ENCODE results near the gene YIPF5. TPM values are rescaled to one million over a fixed set of nuclear protein-coding genes. Genes with fewer than 3 reads are reported as not detected.

Gene YIPF5
- total RNA-seq, 1 donor from 2014 or later = 65.6 TPM

GRCh38 chr5:144130306-144130705, 40.2 kb downstream of the YIPF5 start:
- Histone ChIP-seq H3F3A (ENCODE audit: low read depth) (no peaks in the 10 kb centered on the region), H2AFZ (replicated peaks) (no peak overlapping the region), H3K79me2 (ENCODE audit: low read depth) (no peaks in the 10 kb centered on the region), H3K27me3 (no peaks in the 10 kb centered on the region), H3K27ac (no peak overlapping the region), H3K9ac (no peak overlapping the region), H3K4me1 (no peaks in the 10 kb centered on the region), H4K20me1 (ENCODE audit: low read depth) (no peaks in the 10 kb centered on the region), H3K36me3 (no peaks in the 10 kb centered on the region), H3K4me3 (no peak overlapping the region), H3K4me2 (no peak overlapping the region), H3K9me3 (ENCODE audit: low read depth) (no peaks in the 10 kb centered on the region)
- no peak for TF ChIP-seq EZH2phosphoT487 (IDR thresholded peaks at IDR 0.05)
- Mint-ChIP-seq H3K9me3 (no peaks in the 10 kb centered on the region), H3K4me1 (peaks cover 6% of the 10 kb centered on the region), H3K27me3 (ENCODE audit: insufficient read depth, low read depth) (peaks cover 5% of the 10 kb centered on the region), H3K4me3 (no peak overlapping the region), H3K36me3 (no peaks in the 10 kb centered on the region), H3K27ac (no peak overlapping the region)
- no peak for DNase-seq (ENCODE audit: low spot score)

DNA sequence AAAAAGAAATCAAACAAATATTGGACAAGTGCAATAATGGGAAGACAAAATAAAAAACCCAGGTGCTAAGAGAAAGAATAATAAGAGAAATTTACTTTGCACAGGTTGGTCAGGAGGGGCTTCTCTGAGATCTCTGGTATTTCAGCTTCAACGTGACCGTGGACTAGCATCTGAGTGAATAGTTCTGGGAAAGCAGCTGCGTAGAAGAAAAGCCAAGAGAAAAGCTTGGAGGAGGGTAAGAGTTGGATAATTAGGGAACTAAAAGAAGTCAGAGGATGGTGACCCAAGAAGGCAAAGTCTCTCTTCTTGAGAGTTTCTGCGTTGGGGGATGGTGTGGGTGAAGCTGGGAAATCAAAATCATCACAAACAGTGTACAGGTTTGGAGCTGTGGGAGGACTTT, 41.6 kb downstream of the YIPF5 start:
- Mint-ChIP-seq H3K27ac (no peak overlapping the region), H3K4me3 (no peak overlapping the region), H3K4me1 (peaks cover 12% of the 10 kb centered on the region), H3K27me3 (ENCODE audit: insufficient read depth, low read depth) (peaks cover 5% of the 10 kb centered on the region), H3K9me3 (no peaks in the 10 kb centered on the region), H3K36me3 (no peaks in the 10 kb centered on the region)
- Histone ChIP-seq H3K4me3 (no peak overlapping the region), H3K4me1 (no peaks in the 10 kb centered on the region), H3K4me2 (no peak overlapping the region), H4K20me1 (ENCODE audit: low read depth) (no peaks in the 10 kb centered on the region), H3K79me2 (ENCODE audit: low read depth) (no peaks in the 10 kb centered on the region), H3K9ac (no peak overlapping the region), H2AFZ (replicated peaks) (no peak overlapping the region), H3K36me3 (no peaks in the 10 kb centered on the region), H3K27ac (no peak overlapping the region), H3K27me3 (no peaks in the 10 kb centered on the region), H3K9me3 (ENCODE audit: low read depth) (no peaks in the 10 kb centered on the region), H3F3A (ENCODE audit: low read depth) (no peaks in the 10 kb centered on the region)
- DNase-seq (ENCODE audit: low spot score) = no peak
- TF ChIP-seq CTCF (IDR thresholded peaks at IDR 0.05) = no peak
- no peak for TF ChIP-seq EZH2phosphoT487 (IDR thresholded peaks at IDR 0.05)

GRCh38 chr5:144126707-144127106, 43.8 kb downstream of the YIPF5 start:
- Histone ChIP-seq H3K4me3 (no peak overlapping the region), H3K9me3 (ENCODE audit: low read depth) (no peaks in the 10 kb centered on the region), H3F3A (ENCODE audit: low read depth) (no peaks in the 10 kb centered on the region), H2AFZ (replicated peaks) (no peak overlapping the region), H3K9ac (no peak overlapping the region), H3K4me2 (no peak overlapping the region), H3K79me2 (ENCODE audit: low read depth) (no peaks in the 10 kb centered on the region), H3K4me1 (no peaks in the 10 kb centered on the region), H3K36me3 (no peaks in the 10 kb centered on the region), H3K27ac (no peak overlapping the region), H4K20me1 (ENCODE audit: low read depth) (no peaks in the 10 kb centered on the region), H3K27me3 (no peaks in the 10 kb centered on the region)
- Mint-ChIP-seq H3K4me3 (no peak overlapping the region), H3K4me1 (peaks cover 15% of the 10 kb centered on the region), H3K27ac (no peak overlapping the region), H3K27me3 (ENCODE audit: insufficient read depth, low read depth) (peaks cover 5% of the 10 kb centered on the region), H3K36me3 (no peaks in the 10 kb centered on the region), H3K9me3 (no peaks in the 10 kb centered on the region)
- TF ChIP-seq CTCF (IDR thresholded peaks at IDR 0.05) (no peak), EZH2 (IDR thresholded peaks at IDR 0.05) (no peak), EZH2phosphoT487 (IDR thresholded peaks at IDR 0.05) (no peak)
- DNase-seq (ENCODE audit: low spot score) = no peak

- H3K4me1 Mint-ChIP-seq = peaks cover 15% of the 10 kb centered on the region
Measured at GRCh38 chr5:144125163-144125726, 45.2 kb downstream of the YIPF5 start.

More at GRCh38 chr5:144125163-144125726, 45.2 kb downstream of the YIPF5 start:
- Mint-ChIP-seq H3K9me3 (no peaks in the 10 kb centered on the region), H3K4me3 (no peak overlapping the region), H3K27me3 (ENCODE audit: insufficient read depth, low read depth) (peaks cover 5% of the 10 kb centered on the region), H3K27ac (no peak overlapping the region), H3K36me3 (no peaks in the 10 kb centered on the region)
- Histone ChIP-seq H3K4me2 (no peak overlapping the region), H3K4me3 (no peak overlapping the region), H3K36me3 (no peaks in the 10 kb centered on the region), H3K9ac (no peak overlapping the region), H3K4me1 (no peaks in the 10 kb centered on the region), H3F3A (ENCODE audit: low read depth) (no peaks in the 10 kb centered on the region), H4K20me1 (ENCODE audit: low read depth) (no peaks in the 10 kb centered on the region), H3K27me3 (no peaks in the 10 kb centered on the region), H3K79me2 (ENCODE audit: low read depth) (no peaks in the 10 kb centered on the region), H2AFZ (replicated peaks) (no peak overlapping the region), H3K9me3 (ENCODE audit: low read depth) (no peaks in the 10 kb centered on the region), H3K27ac (no peak overlapping the region)
- TF ChIP-seq CTCF (IDR thresholded peaks at IDR 0.05) = no peak
- TF ChIP-seq EZH2 (IDR thresholded peaks at IDR 0.05) = no peak
- TF ChIP-seq EZH2phosphoT487 (IDR thresholded peaks at IDR 0.05) = no peak
- no peak for DNase-seq (ENCODE audit: low spot score)

Data from neural progenitor cell (in vitro differentiated cells).